Panc1 (cell line): ENCODE data around the gene NDUFS6. TPM values are rescaled to one million over a fixed set of nuclear protein-coding genes. Genes with fewer than 3 reads are reported as not detected.

Experiments
- ATAC-seq: fragments of 200-7000 bp; cut with Tn5 transposase; 2 replicates; pipeline ENCODE4 v1.9.1; 2020; ENCODE audit warnings: mild to moderate bottlenecking, moderate library complexity
- BruUV-seq: library from RNA; stranded (reverse); fragments of 400-500 nt; replicated peaks from 2 replicates; lab custom pipeline; 2021; lab: Mats Ljungman, UMichigan
- CTCF ChIA-PET: fragments of 300-600 bp; sonication (Branson Sonifier 250); formaldehyde crosslinking; loops from one replicate; lab custom pipeline; 2022; ENCODE audit warnings: antibody characterized with exemption; lab: Charles Lee
- POLR2A ChIA-PET: fragments of 300-600 bp; sonication (Branson Sonifier 250); formaldehyde crosslinking; loops from one replicate; lab custom pipeline; 2022; ENCODE audit warnings: antibody characterized with exemption; lab: Charles Lee
- DNase-seq: peaks from one replicate; pipeline ENCODE4 v3.0.0-alpha.2; 2010; ENCODE audit warnings: low read depth, low spot score
- H3K27ac ChIP-seq: 2 replicates; pipeline ENCODE4 v1.5.1; 2011; ENCODE audit warnings: mild to moderate bottlenecking, low read length, inconsistent platforms
- H3K27me3 ChIP-seq: fragments of 200-500 bp; sonication (Bioruptor generic); 2 replicates; pipeline ENCODE4 v1.6.0; 2014; ENCODE audit warnings: low read length, inconsistent platforms; ENCODE audit not compliant: control insufficient read depth, insufficient read depth
- H3K36me3 ChIP-seq: fragments of 200-500 bp; sonication (Bioruptor generic); 2 replicates; pipeline ENCODE4 v1.5.1; 2014; ENCODE audit warnings: inconsistent platforms, mild to moderate bottlenecking, low read length, moderate library complexity; ENCODE audit not compliant: control insufficient read depth, insufficient read depth
- H3K4me1 ChIP-seq: 2 replicates; pipeline ENCODE4 v1.5.1; 2011; ENCODE audit warnings: inconsistent platforms, mild to moderate bottlenecking, low read length, moderate library complexity; ENCODE audit not compliant: control insufficient read depth, insufficient read depth
- H3K4me3 ChIP-seq, 2 experiments: 2 replicates each; pipeline ENCODE4 v1.5.1; 2011 to 2012; ENCODE audit warnings: low read depth in 2 of 2, low read length in 2 of 2, mild to moderate bottlenecking in 2 of 2, inconsistent platforms in 1 of 2, moderate library complexity in 1 of 2
- H3K9me3 ChIP-seq: fragments of 200-500 bp; sonication (Bioruptor generic); 2 replicates; pipeline ENCODE4 v1.5.1; 2014; ENCODE audit warnings: low read depth, mild to moderate bottlenecking, inconsistent platforms, low read length, moderate library complexity; ENCODE audit not compliant: control insufficient read depth, insufficient read depth
- CTCF ChIP-seq: fragments of 450-650 bp; IDR thresholded peaks from 2 replicates; pipeline ENCODE4 v1.5.1; 2017; ENCODE audit warnings: mild to moderate bottlenecking
- POLR2AphosphoS5 ChIP-seq: IDR thresholded peaks from 2 replicates; pipeline ENCODE4 v1.6.1; 2012; ENCODE audit warnings: mild to moderate bottlenecking, low read depth, low read length, moderate library complexity
- REST ChIP-seq, 2 experiments: IDR thresholded peaks; 2 replicates each; pipeline ENCODE4 v1.6.1; 2011 to 2012; ENCODE audit warnings: low read depth in 2 of 2, control low read depth in 1 of 2, low read length in 1 of 2, mild to moderate bottlenecking in 1 of 2, moderate library complexity in 1 of 2; ENCODE audit not compliant: insufficient read depth in 1 of 2
- SIN3A ChIP-seq: IDR thresholded peaks from 2 replicates; pipeline ENCODE4 v1.6.1; 2012; ENCODE audit warnings: low read depth, mild to moderate bottlenecking, low read length, moderate library complexity, borderline replicate concordance; ENCODE audit not compliant: insufficient read depth
- TCF7L2 ChIP-seq: IDR thresholded peaks from 2 replicates; pipeline ENCODE4 v1.6.1; 2011; ENCODE audit warnings: mild to moderate bottlenecking, low read depth, low read length, inconsistent platforms
- in situ Hi-C: cut with HindIII; loops from 2 replicates; pipeline ENCODE4 v1.10.0; 2016; ENCODE audit warnings: low sequenced_read_pairs, low pct_unique_long_range_greater_than_20kb
- intact Hi-C: fragments of 100-400 bp; cut with micrococcal nuclease; formaldehyde crosslinking; loops from one replicate; pipeline ENCODE4 v1.10.0; 2022; ENCODE audit not compliant: unreplicated experiment
- total RNA-seq: library from RNA; stranded (reverse); gene quantifications from one replicate; pipeline ENCODE4 v1.2.1, GENCODE V29; 2021; ENCODE audit not compliant: unreplicated experiment

NDUFS6 gene
- total RNA-seq, 1 experiment from 2014 or later: 70.6 TPM

GRCh38 chr5:1792842-1793266 lies 8.4 kb upstream of the NDUFS6 start:
- in situ Hi-C loops: no loop called here
- Histone ChIP-seq H3K4me1 (peaks cover 22% of the 10 kb centered on the region), H3K9me3 (no peaks in the 10 kb centered on the region), H3K27ac (no peak overlapping the region; the same call in 1 of the 2 replicates), H3K36me3 (0 out of 2 replicates have a peak, but pooled peaks cover 2% of the 10 kb centered on the region), H3K4me3 (no peak overlapping the region), H3K27me3 (no peaks in the 10 kb centered on the region)
- TF ChIP-seq POLR2AphosphoS5 (no peak; the same call in 1 of the 2 replicates), REST (IDR thresholded peaks at IDR 0.05; ENCODE audit: insufficient read depth in 1 of 2, low read depth in 2 of 2, low read length in 1 of 2) (no peak), CTCF (no peak), SIN3A (no peak), TCF7L2 (no peak)
- ATAC-seq: peak; percentile 31; the same call in 1 of the 2 replicates
- no TSS peak for BruUV-seq
- CTCF ChIA-PET: no interaction called here
- intact Hi-C loops: no loop called here
- POLR2A ChIA-PET: no interaction called here
- no peak for DNase-seq

- Histone ChIP-seq H3K4me1 (peaks cover 25% of the 10 kb centered on the region), H3K4me3 (no peak overlapping the region), H3K36me3 (peaks cover 5% of the 10 kb centered on the region; the same call in 1 of the 2 replicates), H3K9me3 (no peaks in the 10 kb centered on the region), H3K27ac (peak overlapping the region; percentile 39; the same call in 1 of the 2 replicates), H3K27me3 (no peaks in the 10 kb centered on the region)
- in situ Hi-C loops (no loop called here), intact Hi-C loops (no loop called here)
- DNase-seq (no peak), ATAC-seq (no peak)
- TF ChIP-seq TCF7L2 (no peak), REST (IDR thresholded peaks at IDR 0.05; ENCODE audit: insufficient read depth in 1 of 2, low read depth in 2 of 2, low read length in 1 of 2) (no peak), SIN3A (no peak), POLR2AphosphoS5 (no peak), CTCF (no peak)
- ChIA-PET CTCF (no interaction called here), POLR2A (no interaction called here)
- no TSS peak for BruUV-seq
Measured at GRCh38 chr5:1793301-1793740, 7.9 kb upstream of the NDUFS6 start.
